ENCODE results near the gene ELF4. TPM values are rescaled to one million over a fixed set of nuclear protein-coding genes. Genes with fewer than 3 reads are reported as not detected.
A peak's percentile ranks its signal among the peaks of the same experiment; 100 is the strongest.

Gene ELF4
- total RNA-seq, 1 experiment from 2014 or later: 0.81 TPM

DNA sequence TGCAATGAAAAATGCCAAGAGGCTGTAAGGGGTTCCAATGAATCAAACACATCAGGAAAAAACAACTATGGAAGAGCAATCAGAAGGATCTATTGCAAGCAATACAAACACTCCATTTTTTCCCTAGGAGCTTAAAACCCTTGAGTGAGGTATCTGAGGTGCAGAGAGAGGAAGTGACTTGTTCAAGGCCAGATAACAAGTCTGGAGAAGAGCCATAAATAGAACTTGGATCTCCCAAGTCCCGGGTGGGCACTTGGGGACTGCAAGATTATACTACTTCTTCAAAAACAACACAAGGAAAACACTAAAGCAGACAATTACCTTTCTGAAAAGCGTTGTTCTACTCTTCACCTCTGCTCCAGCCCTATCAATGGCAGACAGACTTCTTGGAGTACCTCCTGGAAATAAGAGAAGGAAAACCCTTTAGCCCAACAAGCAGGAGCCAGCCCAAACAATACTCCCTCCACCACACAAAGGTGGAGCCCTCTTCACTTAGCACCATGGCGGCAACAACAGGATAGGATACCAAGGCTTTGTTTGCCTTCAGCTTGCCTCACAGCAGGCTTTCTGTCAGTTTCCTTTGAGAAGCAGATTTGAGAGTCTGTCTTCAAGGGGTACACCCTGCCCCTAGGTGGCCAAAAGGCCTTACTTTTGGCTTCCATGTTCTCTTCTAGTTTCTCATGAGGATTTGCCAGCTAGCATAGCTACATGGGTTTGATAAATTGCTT is 29.3 kb upstream of the ELF4 start:
- no peak overlapping the region for H3K27ac ChIP-seq (ENCODE audit: insufficient read length, low read depth, low read length)
- Mint-ChIP-seq H3K4me3 (no peak overlapping the region; a peak in 1 of 5 replicates), H3K27ac (no peak overlapping the region), H3K36me3 (ENCODE audit: insufficient read depth in 1 of 3, low read depth in 3 of 3) (peaks cover 29 to 72% (median 50%) of the 10 kb centered on the region in 3 experiments; a peak in 6 of 7 replicates), H3K27me3 (ENCODE audit: low read depth) (peaks cover 24% of the 10 kb centered on the region), H3K9me3 (peaks cover 0 to 66% of the 10 kb centered on the region in 2 experiments; a peak in 2 of 5 replicates), H3K4me1 (peaks cover 6 to 13% of the 10 kb centered on the region in 2 experiments)
- DNase-seq: no peak
- TF ChIP-seq, protein P1, sequence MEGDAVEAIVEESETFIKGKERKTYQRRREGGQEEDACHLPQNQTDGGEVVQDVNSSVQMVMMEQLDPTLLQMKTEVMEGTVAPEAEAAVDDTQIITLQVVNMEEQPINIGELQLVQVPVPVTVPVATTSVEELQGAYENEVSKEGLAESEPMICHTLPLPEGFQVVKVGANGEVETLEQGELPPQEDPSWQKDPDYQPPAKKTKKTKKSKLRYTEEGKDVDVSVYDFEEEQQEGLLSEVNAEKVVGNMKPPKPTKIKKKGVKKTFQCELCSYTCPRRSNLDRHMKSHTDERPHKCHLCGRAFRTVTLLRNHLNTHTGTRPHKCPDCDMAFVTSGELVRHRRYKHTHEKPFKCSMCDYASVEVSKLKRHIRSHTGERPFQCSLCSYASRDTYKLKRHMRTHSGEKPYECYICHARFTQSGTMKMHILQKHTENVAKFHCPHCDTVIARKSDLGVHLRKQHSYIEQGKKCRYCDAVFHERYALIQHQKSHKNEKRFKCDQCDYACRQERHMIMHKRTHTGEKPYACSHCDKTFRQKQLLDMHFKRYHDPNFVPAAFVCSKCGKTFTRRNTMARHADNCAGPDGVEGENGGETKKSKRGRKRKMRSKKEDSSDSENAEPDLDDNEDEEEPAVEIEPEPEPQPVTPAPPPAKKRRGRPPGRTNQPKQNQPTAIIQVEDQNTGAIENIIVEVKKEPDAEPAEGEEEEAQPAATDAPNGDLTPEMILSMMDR (conservative IDR thresholded peaks at IDR 0.05): peak; percentile 28; the same call in 1 of the 3 replicates
- H2BK120ac ChIP-seq (ENCODE audit: low read depth, low read length, poor library complexity, severe bottlenecking): no peak overlapping the region
- no peak overlapping the region for H3K56ac ChIP-seq (ENCODE audit: insufficient read length, low read depth, low read length)
- H3K18ac ChIP-seq (ENCODE audit: insufficient read length, low read depth, low read length): no peak overlapping the region
- H2AK5ac ChIP-seq (ENCODE audit: insufficient read length, low read length): no peak overlapping the region
- no peak overlapping the region for H3K14ac ChIP-seq (ENCODE audit: insufficient read depth, low read length)
- H2BK5ac ChIP-seq (ENCODE audit: insufficient read length, low read length): no peak overlapping the region
- no peak overlapping the region for H3T11ph ChIP-seq (ENCODE audit: low read length)
- H3K9me3 ChIP-seq (ENCODE audit: control insufficient read depth, low read depth, low read length): peaks cover 29% of the 10 kb centered on the region
- no peaks in the 10 kb centered on the region for H3K4me1 ChIP-seq (ENCODE audit: insufficient read depth, low read length)
- no peak overlapping the region for H2AFZ ChIP-seq (ENCODE audit: low read length)
- no peaks in the 10 kb centered on the region for H4K20me1 ChIP-seq (ENCODE audit: control insufficient read depth, insufficient read depth, insufficient read length)
- no peak overlapping the region for H2BK15ac ChIP-seq (ENCODE audit: low read depth, low read length)
- H3K79me2 ChIP-seq (ENCODE audit: insufficient read depth, low read length): no peaks in the 10 kb centered on the region
- no peak overlapping the region for H4K8ac ChIP-seq (replicated peaks; ENCODE audit: insufficient read length, low read depth, low read length)
- no peak overlapping the region for H3K9ac ChIP-seq (ENCODE audit: extremely low read depth, insufficient read length, low read length)
- no peaks in the 10 kb centered on the region for H3K79me1 ChIP-seq (ENCODE audit: insufficient read depth, low read depth, low read length, poor library complexity, severe bottlenecking)
- no peak overlapping the region for H3K4ac ChIP-seq (ENCODE audit: low read depth, low read length)
- H3K23ac ChIP-seq (ENCODE audit: insufficient read length, low read depth, low read length): no peak overlapping the region
- no peak overlapping the region for H4K5ac ChIP-seq (ENCODE audit: insufficient read length, low read depth, low read length)
- no peak overlapping the region for H2BK12ac ChIP-seq (ENCODE audit: insufficient read length, low read depth, low read length)
- no CpG with 5 or more reads among the region's 3 CpGs for WGBS (ENCODE audit: extremely low coverage, insufficient read length, low lambda C conversion rate)
- no peaks in the 10 kb centered on the region for H3K27me3 ChIP-seq (ENCODE audit: insufficient read depth, low read length)
- no peak overlapping the region for H4K91ac ChIP-seq (ENCODE audit: insufficient read length, low read depth, low read length)
- H2BK20ac ChIP-seq (ENCODE audit: low read depth, low read length, poor library complexity, severe bottlenecking): no peak overlapping the region
- H3K4me2 ChIP-seq (ENCODE audit: insufficient read depth, insufficient read length, low read length): no peak overlapping the region
- H3K23me2 ChIP-seq (ENCODE audit: insufficient read length, low read depth, low read length, poor library complexity, severe bottlenecking): no peaks in the 10 kb centered on the region

Measured in H9 (cell line).